Activated CD4-positive, alpha-beta T cell treated with anti-CD3 and anti-CD28 coated beads for 4 hours (primary cell): ENCODE data around the gene CREB3L2.
"Not testable (repeated sequence)": the region's sequence is repeated elsewhere in the genome, so short reads cannot be mapped to it uniquely, and the experiment has no call there.

Source experiments
- DNase-seq, 2 donors: peaks; one replicate each; pipeline ENCODE4 v3.0.0-alpha.2; 2020

CREB3L2 gene

GRCh38 chr7:137928626-137929025 is 73.3 kb downstream of the CREB3L2 start:
- DNase-seq, result no peak

- DNase-seq, result no peak
Observed at GRCh38 chr7:137927386-137927785, 74.5 kb downstream of the CREB3L2 start.

GRCh38 chr7:137926206-137926605 is 75.7 kb downstream of the CREB3L2 start:
- not testable (repeated sequence) for DNase-seq

GRCh38 chr7:137925754-137926153 is 76.1 kb downstream of the CREB3L2 start:
- no peak for DNase-seq

- DNase-seq, result no peak
Observed at GRCh38 chr7:137925091-137925490, 76.8 kb downstream of the CREB3L2 start.

- DNase-seq, result no peak
Observed at GRCh38 chr7:137923380-137923779, 78.5 kb downstream of the CREB3L2 start.

GRCh38 chr7:137920637-137921399 is 81.1 kb downstream of the CREB3L2 start:
- no peak for DNase-seq

GRCh38 chr7:137919987-137920386 is 81.9 kb downstream of the CREB3L2 start:
- no peak for DNase-seq

GRCh38 chr7:137916980-137917645 is 84.8 kb downstream of the CREB3L2 start:
- no peak for DNase-seq

- DNase-seq, result no peak
Observed at GRCh38 chr7:137916564-137916963, 85.3 kb downstream of the CREB3L2 start.

- no peak for DNase-seq
Observed at GRCh38 chr7:137915266-137915665, 86.6 kb downstream of the CREB3L2 start.

GRCh38 chr7:137913985-137914384 is 87.9 kb downstream of the CREB3L2 start:
- DNase-seq, result no peak

GRCh38 chr7:137909042-137909441 is 92.8 kb downstream of the CREB3L2 start:
- DNase-seq, result no peak

GRCh38 chr7:137908106-137908505 is 93.8 kb downstream of the CREB3L2 start:
- DNase-seq, result no peak

GRCh38 chr7:137906636-137907035 is 95.2 kb downstream of the CREB3L2 start:
- DNase-seq, result not testable (repeated sequence)

- no peak for DNase-seq
Observed at GRCh38 chr7:137904833-137905232, 97.1 kb downstream of the CREB3L2 start.

- peak; percentile 59 to 64 for DNase-seq
Observed at GRCh38 chr7:137903382-137904169, 98.3 kb downstream of the CREB3L2 start.

- no peak for DNase-seq
Observed at GRCh38 chr7:137900137-137900536, 101.7 kb downstream of the CREB3L2 start.

- peak; percentile 72 to 76 for DNase-seq
Observed at GRCh38 chr7:137898839-137899721, 102.8 kb downstream of the CREB3L2 start.

- DNase-seq, result no peak
Observed at GRCh38 chr7:137895301-137896221, 106.3 kb downstream of the CREB3L2 start.

GRCh38 chr7:137893143-137893742 is 108.6 kb downstream of the CREB3L2 start:
- DNase-seq, result no peak
